A549 treated with dexamethasone at 1 μM for 4 hours (cell line): Measurements from ENCODE around the gene KDELR1. TPM values are rescaled to one million over a fixed set of nuclear protein-coding genes. Genes with fewer than 3 reads are reported as not detected.

Experiments
- total RNA-seq: library from RNA; stranded (reverse); fragments of 200-300 nt; extraction: Qiagen RNA extraction; gene quantifications from 5 replicates; pipeline ENCODE4 v1.2.3, GENCODE V29; 2022

KDELR1 gene
- 328 to 488 TPM (median 483 TPM) in 5 replicates for total RNA-seq

GRCh38 chr19:48391100-48392005, at the start of gene KDELR1:
KDELR1 (minus strand) TSS chr19:48391551; CDS start chr19:48391358, 193 bp downstream.

GRCh38 chr19:48393559-48394330, 2.4 kb upstream of the KDELR1 start, which contains the start of gene GRIN2D:
GRIN2D (plus strand) TSS chr19:48393668; CDS start chr19:48398393, 4,725 bp downstream.

GRCh38 chr19:48363810-48364597, 27.3 kb downstream of the KDELR1 start, which contains the start of the genes SYNGR4 and TMEM143:
SYNGR4 (plus strand) TSS chr19:48364367; CDS start chr19:48365843, 1,476 bp downstream.
TMEM143 (minus strand) TSS chr19:48363940; CDS start chr19:48363920, 20 bp downstream.

Other genes with a start within 250 kb of the KDELR1 start
- 59.2 to 68.1 TPM (median 61.0 TPM) in 5 replicates for gene LIG1, start 221.2 kb downstream of the KDELR1 start, total RNA-seq
- gene ZSWIM9, start 220.9 kb downstream of the KDELR1 start, total RNA-seq: 4.8 to 7.7 TPM (median 6.1 TPM) in 5 replicates
- gene CARD8, start 135.6 kb downstream of the KDELR1 start, total RNA-seq: 14.8 to 18.9 TPM (median 18.0 TPM) in 5 replicates
- 8.3 to 10.1 TPM (median 9.5 TPM) in 5 replicates for gene ZNF114, start 121.5 kb downstream of the KDELR1 start, total RNA-seq
- gene EMP3, start 66.0 kb downstream of the KDELR1 start, total RNA-seq: 380 to 538 TPM (median 393 TPM) in 5 replicates
- 3.6 to 4.8 TPM (median 4.8 TPM) in 5 replicates for gene TMEM143, start 27.6 kb downstream of the KDELR1 start, total RNA-seq
- 2.3 to 3.7 TPM (median 2.8 TPM) in 5 replicates for gene SYNGR4, start 27.2 kb downstream of the KDELR1 start, total RNA-seq
- 5.0 to 9.7 TPM (median 8.6 TPM) in 5 replicates for gene GRIN2D, start 2.1 kb upstream of the KDELR1 start, total RNA-seq
- 93.6 to 132 TPM (median 119 TPM) in 5 replicates for gene GRWD1, start 54.4 kb upstream of the KDELR1 start, total RNA-seq
- gene KCNJ14, start 64.0 kb upstream of the KDELR1 start, total RNA-seq: 1.1 to 2.1 TPM (median 1.2 TPM) in 5 replicates
- gene CYTH2, start 77.8 kb upstream of the KDELR1 start, total RNA-seq: 54.6 to 66.8 TPM (median 60.9 TPM) in 5 replicates
- 2.2 to 5.3 TPM (median 4.8 TPM) in 5 replicates for gene LMTK3, start 120.3 kb upstream of the KDELR1 start, total RNA-seq
- gene SULT2B1, start 160.6 kb upstream of the KDELR1 start, total RNA-seq: 11.9 to 18.4 TPM (median 17.2 TPM) in 5 replicates
- gene SPACA4, start 215.2 kb upstream of the KDELR1 start, total RNA-seq: 0.08 to 0.11 TPM in 2 of 5 replicates, not detected in the others
- gene FAM83E, start 223.5 kb upstream of the KDELR1 start, total RNA-seq: 0.12 to 0.40 TPM (median 0.18 TPM) in 5 replicates
- 2,904 to 3,740 TPM (median 3,069 TPM) in 5 replicates for gene RPL18, start 227.6 kb upstream of the KDELR1 start, total RNA-seq
- 10.1 to 17.1 TPM (median 15.9 TPM) in 5 replicates for gene SPHK2, start 228.0 kb upstream of the KDELR1 start, total RNA-seq
- gene DBP, start 245.8 kb upstream of the KDELR1 start, total RNA-seq: 1.5 to 2.7 TPM (median 1.7 TPM) in 5 replicates